Testis (tissue), 5 donors: ENCODE results near the gene PNMA8A. TPM values are rescaled to one million over a fixed set of nuclear protein-coding genes. Genes with fewer than 3 reads are reported as not detected.
A peak's percentile ranks its signal among the peaks of the same experiment; 100 is the strongest.

ENCODE experiments used
- DNase-seq: peaks from one replicate; pipeline ENCODE4 v3.0.0-alpha.2; 2019
- H3K27ac ChIP-seq, 2 donors: fragments of 200-600 bp; sonication (generic); one replicate each; pipeline ENCODE4 v1.5.1; 2019
- H3K27me3 ChIP-seq: fragments of 200-600 bp; sonication (generic); one replicate; pipeline ENCODE4 v1.5.1; 2019
- H3K36me3 ChIP-seq: fragments of 200-600 bp; sonication (generic); one replicate; pipeline ENCODE4 v1.5.1; 2017; ENCODE audit warnings: low read depth; ENCODE audit errors: missing control alignments
- H3K4me1 ChIP-seq: fragments of 200-600 bp; sonication (generic); one replicate; pipeline ENCODE4 v1.5.1; 2019
- H3K4me3 ChIP-seq, 2 donors: fragments of 200-600 bp; sonication (generic); one replicate each; pipeline ENCODE4 v1.5.1; 2017 to 2019
- H3K9me3 ChIP-seq: fragments of 200-600 bp; sonication (generic); one replicate; pipeline ENCODE4 v1.5.1; 2017
- CTCF ChIP-seq, 3 experiments: fragments of 450-650 bp in 2 of 3; fragments of 200-600 bp in 1 of 3; sonication (generic) in 1 of 3; IDR thresholded peaks; one replicate each; pipeline ENCODE4 v1.5.1; 2016 to 2019; ENCODE audit warnings: antibody characterized with exemption in 3 of 3, mild to moderate bottlenecking in 2 of 3, moderate library complexity in 1 of 3
- POLR2A ChIP-seq: fragments of 450-650 bp; IDR thresholded peaks from one replicate; pipeline ENCODE4 v1.6.1; 2017; ENCODE audit warnings: antibody characterized with exemption, mild to moderate bottlenecking, moderate library complexity
- WGBS, 2 donors: methylation state at CpG; one replicate each; pipeline ENCODE4 v1.1.5; 2018; 5-methylcytosine and 5-hydroxymethylcytosine counted together
- intact Hi-C: fragments of 100-400 bp; cut with DNase I; formaldehyde crosslinking; loops from one replicate; pipeline ENCODE4 v1.15.1; 2023; ENCODE audit warnings: low total_unique reads
- long read RNA-seq, 2 donors: transcript quantifications; one replicate each; lab custom pipeline, GENCODE V29; 2026
- polyA plus RNA-seq: library from polyadenylated mRNA; stranded (reverse); fragments of 350-450 nt; fragmentation: Illumina TruSeq; extraction: RNeasy Lipid Tissue Mini Kit (QIAGEN cat#74804); gene quantifications from one replicate; pipeline ENCODE4 v1.2.3, GENCODE V29; 2014; ENCODE audit warnings: low read depth, low replicate concordance; ENCODE audit not compliant: insufficient read depth
- total RNA-seq, 2 donors: library from RNA; depleted of rRNA; stranded (reverse); fragments of >200 nt; gene quantifications; one replicate each; pipeline ENCODE4 v1.2.3, GENCODE V29; 2016

PNMA8A gene, protein sequence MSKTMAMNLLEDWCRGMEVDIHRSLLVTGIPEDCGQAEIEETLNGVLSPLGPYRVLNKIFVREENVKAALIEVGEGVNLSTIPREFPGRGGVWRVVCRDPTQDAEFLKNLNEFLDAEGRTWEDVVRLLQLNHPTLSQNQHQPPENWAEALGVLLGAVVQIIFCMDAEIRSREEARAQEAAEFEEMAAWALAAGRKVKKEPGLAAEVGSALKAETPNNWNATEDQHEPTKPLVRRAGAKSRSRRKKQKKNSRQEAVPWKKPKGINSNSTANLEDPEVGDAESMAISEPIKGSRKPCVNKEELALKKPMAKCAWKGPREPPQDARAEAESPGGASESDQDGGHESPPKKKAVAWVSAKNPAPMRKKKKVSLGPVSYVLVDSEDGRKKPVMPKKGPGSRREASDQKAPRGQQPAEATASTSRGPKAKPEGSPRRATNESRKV
- total RNA-seq (10 to 100 TPM; 34.9 to 44.3 TPM), polyA plus RNA-seq (48.1 TPM)
- long read RNA-seq, donor 1, transcript PNMA8A-201 (3 exons, 3,689 nt) = major isoform, 7 of 15 reads
- long read RNA-seq, donor 1, partial matches to known transcripts = 6 of 15 reads
- long read RNA-seq, donor 1, other reads (novel, unspliced or antisense) = 0 of 15 reads
- long read RNA-seq, donor 2, transcript PNMA8A-201 (3 exons, 3,689 nt) = major isoform, 9 of 15 reads
- long read RNA-seq, donor 2, partial matches to known transcripts = 6 of 15 reads
- long read RNA-seq, donor 2, other reads (novel, unspliced or antisense) = 0 of 15 reads

GRCh38 chr19:46471116-46471733, at the start of gene PNMA8A:
Gene PNMA8A, minus strand, starts transcription at chr19:46471563. Its CDS starts 528 bp downstream, at chr19:46471035.
- peak; percentile 87 for DNase-seq
- Histone ChIP-seq H3K4me1 (peaks cover 15% of the 10 kb centered on the region), H3K36me3 (no peaks in the 10 kb centered on the region), H3K27me3 (no peaks in the 10 kb centered on the region), H3K27ac (peak within 1 kb of the TSS; percentile 81 to 82), H3K4me3 (peak within 1 kb of the TSS; percentile 57 to 68), H3K9me3 (no peaks in the 10 kb centered on the region)
- TF ChIP-seq CTCF (IDR thresholded peaks at IDR 0.05) = no peak
- TF ChIP-seq POLR2A = no peak
- WGBS, 2 donors = 2 to 5% methylated on average over 18 to 46 of the region's 57 CpGs
- intact Hi-C loops = no loop called here

GRCh38 chr19:46520616-46521015, 49.3 kb upstream of the PNMA8A start:
- no peaks in the 10 kb centered on the region for H3K9me3 ChIP-seq
- H3K36me3 ChIP-seq = no peaks in the 10 kb centered on the region
- TF ChIP-seq CTCF (IDR thresholded peaks at IDR 0.05) (no peak), POLR2A (no peak)
- peak; percentile 60 for DNase-seq
- no peaks in the 10 kb centered on the region for H3K4me1 ChIP-seq
- H3K27me3 ChIP-seq = no peaks in the 10 kb centered on the region
- WGBS, 2 donors = 62 to 64% methylated on average over 6 of the region's 6 CpGs
- intact Hi-C loops = no loop called here
- H3K27ac ChIP-seq = no peak overlapping the region
- H3K4me3 ChIP-seq = peak overlapping the region in 1 of 2 donors; percentile 1

- no peak for DNase-seq
- intact Hi-C loops = no loop called here
- 91 to 92% methylated on average over 6 of the region's 6 CpGs for WGBS, 2 donors
- Histone ChIP-seq H3K36me3 (no peaks in the 10 kb centered on the region), H3K4me3 (no peak overlapping the region), H3K9me3 (no peaks in the 10 kb centered on the region), H3K27ac (no peak overlapping the region), H3K4me1 (peaks cover 5% of the 10 kb centered on the region), H3K27me3 (no peaks in the 10 kb centered on the region)
- no peak for TF ChIP-seq CTCF (IDR thresholded peaks at IDR 0.05)
- TF ChIP-seq POLR2A = no peak
These were observed 46.1 kb upstream of the PNMA8A start for GRCh38 chr19:46517471-46517870.

GRCh38 chr19:46515879-46516350, 44.6 kb upstream of the PNMA8A start:
- no peak for DNase-seq
- WGBS, 2 donors = 32 to 41% methylated on average over 6 of the region's 6 CpGs
- intact Hi-C loops = no loop called here
- Histone ChIP-seq H3K27ac (no peak overlapping the region), H3K27me3 (no peaks in the 10 kb centered on the region), H3K36me3 (no peaks in the 10 kb centered on the region), H3K9me3 (no peaks in the 10 kb centered on the region), H3K4me3 (no peak overlapping the region), H3K4me1 (peaks cover 5% of the 10 kb centered on the region)
- TF ChIP-seq CTCF (IDR thresholded peaks at IDR 0.05) (peak; percentile 46 to 69 (median 62)), POLR2A (no peak)
